RWPE1 (cell line): ENCODE measurements around the gene CDKN2B.

Source experiments
- CTCF ChIA-PET: fragments of 350-600 bp; sonication (Branson Sonifier 250); formaldehyde crosslinking; extraction: SDS; loops from one replicate; lab custom pipeline; 2021; lab: Yijun Ruan, JAX
- POLR2A ChIA-PET: fragments of 400-600 bp; formaldehyde crosslinking; extraction: SDS; loops from one replicate; lab custom pipeline; 2020; ENCODE audit warnings: antibody characterized with exemption; ENCODE audit not compliant: low non-redundant PET; lab: Yijun Ruan, JAX
- DNase-seq: peaks from one replicate; pipeline ENCODE4 v3.0.0; 2012; ENCODE audit warnings: low spot score
- H3K27ac ChIP-seq: fragments of 450-650 bp; 2 replicates; pipeline ENCODE4 v1.5.1; 2017
- TF ChIP-seq, protein P1 (sequence below): fragments of 450-650 bp; conservative IDR thresholded peaks from 2 replicates; pipeline ENCODE4 v1.5.1; 2017; ENCODE audit warnings: low read depth, mild to moderate bottlenecking

The CDKN2B gene

DNA sequence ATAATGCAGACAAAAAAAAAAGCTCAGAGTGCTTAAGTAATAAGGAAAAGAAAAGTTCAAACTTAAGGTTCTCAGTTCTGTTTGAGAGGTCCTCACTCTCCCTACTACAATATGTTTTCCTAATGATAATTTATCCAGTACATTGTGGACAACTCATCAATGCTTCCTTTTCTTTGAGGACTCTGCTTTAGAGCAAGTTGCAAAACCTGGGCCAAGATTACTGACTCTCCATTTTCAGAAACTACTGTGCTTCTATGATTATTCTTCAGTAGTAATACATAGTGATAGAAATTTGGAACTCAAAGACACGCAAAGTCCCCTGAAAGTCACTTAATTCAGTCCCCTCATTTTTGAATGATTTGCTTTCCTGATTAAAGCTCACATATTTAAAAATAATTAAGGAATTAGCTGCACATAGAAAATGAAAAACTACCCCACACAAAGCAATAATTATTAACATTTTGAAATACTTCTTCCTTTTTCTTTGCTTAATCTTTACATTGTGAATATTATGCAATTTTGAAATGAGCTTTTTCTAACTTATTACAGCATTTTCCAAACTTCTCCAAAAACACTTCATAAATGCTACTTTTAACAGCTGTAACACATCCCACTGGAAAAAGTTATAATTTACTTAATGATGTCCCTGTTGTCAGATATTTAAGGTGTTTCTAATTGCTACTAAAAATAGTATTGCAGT lies 26.1 kb downstream of the CDKN2B start:
- DNase-seq, result no peak
- POLR2A ChIA-PET, result no interaction called here
- H3K27ac ChIP-seq, result no peak overlapping the region
- CTCF ChIA-PET, result interaction anchor here (0.6 to 1.1 kb wide), 3 partner anchors 15 to 256 kb away, joined by 3 to 6 read pairs (median 3); no protein-coding TSS in a partner anchor
- TF ChIP-seq, protein P1, sequence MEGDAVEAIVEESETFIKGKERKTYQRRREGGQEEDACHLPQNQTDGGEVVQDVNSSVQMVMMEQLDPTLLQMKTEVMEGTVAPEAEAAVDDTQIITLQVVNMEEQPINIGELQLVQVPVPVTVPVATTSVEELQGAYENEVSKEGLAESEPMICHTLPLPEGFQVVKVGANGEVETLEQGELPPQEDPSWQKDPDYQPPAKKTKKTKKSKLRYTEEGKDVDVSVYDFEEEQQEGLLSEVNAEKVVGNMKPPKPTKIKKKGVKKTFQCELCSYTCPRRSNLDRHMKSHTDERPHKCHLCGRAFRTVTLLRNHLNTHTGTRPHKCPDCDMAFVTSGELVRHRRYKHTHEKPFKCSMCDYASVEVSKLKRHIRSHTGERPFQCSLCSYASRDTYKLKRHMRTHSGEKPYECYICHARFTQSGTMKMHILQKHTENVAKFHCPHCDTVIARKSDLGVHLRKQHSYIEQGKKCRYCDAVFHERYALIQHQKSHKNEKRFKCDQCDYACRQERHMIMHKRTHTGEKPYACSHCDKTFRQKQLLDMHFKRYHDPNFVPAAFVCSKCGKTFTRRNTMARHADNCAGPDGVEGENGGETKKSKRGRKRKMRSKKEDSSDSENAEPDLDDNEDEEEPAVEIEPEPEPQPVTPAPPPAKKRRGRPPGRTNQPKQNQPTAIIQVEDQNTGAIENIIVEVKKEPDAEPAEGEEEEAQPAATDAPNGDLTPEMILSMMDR, result no peak

DNA sequence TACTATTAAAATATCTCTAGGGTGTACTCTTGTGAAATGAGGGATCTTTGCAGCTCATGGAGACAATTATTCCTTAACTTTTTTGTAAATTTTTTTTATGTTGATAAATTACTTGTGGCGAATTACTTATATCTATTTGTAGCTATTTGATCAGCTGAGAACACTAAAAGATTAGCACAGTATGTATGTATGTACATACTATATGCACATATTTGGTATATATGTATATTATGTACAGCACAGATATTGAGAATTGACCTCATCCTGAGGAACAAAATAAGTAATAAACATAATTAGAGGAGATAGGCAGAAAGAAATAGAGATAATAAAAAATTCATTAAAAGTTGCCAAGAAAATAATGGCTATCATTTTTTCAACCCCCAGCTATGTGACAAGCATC lies 26.7 kb downstream of the CDKN2B start:
- H3K27ac ChIP-seq, result no peak overlapping the region
- POLR2A ChIA-PET, result no interaction called here
- TF ChIP-seq, protein P1, result no peak
- CTCF ChIA-PET, result interaction anchor here (0.6 to 1.1 kb wide), 3 partner anchors 14 to 257 kb away, joined by 3 to 6 read pairs (median 3); no protein-coding TSS in a partner anchor
- DNase-seq, result no peak

DNA sequence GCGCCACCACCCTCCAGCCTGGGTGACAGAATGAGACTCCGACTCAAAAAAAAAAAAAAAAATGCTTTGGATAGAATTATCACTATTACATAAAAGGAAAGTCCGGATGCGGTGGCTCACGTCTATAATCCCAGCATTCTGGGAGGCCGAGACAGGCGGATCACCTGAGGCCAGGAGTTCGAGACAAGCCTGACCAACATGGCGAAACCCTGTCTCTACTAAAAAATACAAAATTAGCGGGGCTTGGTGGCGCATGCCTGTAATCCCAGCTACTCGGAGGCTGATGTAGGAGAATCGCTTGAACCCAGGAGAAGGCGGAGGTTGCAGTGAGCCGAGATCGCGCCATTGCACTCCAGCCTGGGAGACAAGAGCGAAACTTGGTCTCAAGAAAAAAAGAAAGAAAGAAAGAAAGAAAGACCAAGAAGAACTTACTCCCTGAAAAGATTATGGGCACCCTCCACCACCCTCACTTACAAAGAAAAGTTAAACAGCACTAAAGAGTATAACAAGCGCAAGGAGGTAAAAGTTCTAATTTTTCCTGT lies 32.7 kb downstream of the CDKN2B start:
- H3K27ac ChIP-seq, result peak overlapping the region; percentile 96
- DNase-seq, result no peak
- POLR2A ChIA-PET, result no interaction called here
- TF ChIP-seq, protein P1, result no peak
- CTCF ChIA-PET, result interaction anchor here (0.6 to 1.2 kb wide), 3 partner anchors 17 to 1302 kb away, joined by 3 to 4 read pairs (median 4); partner anchors contain the start of gene CDKN2A

GRCh38 chr9:21974722-21975409 lies 34.2 kb downstream of the CDKN2B start:
- DNase-seq, result peak; percentile 92
- TF ChIP-seq, protein P1, result no peak
- peak overlapping the region; percentile 96 for H3K27ac ChIP-seq
- POLR2A ChIA-PET, result no interaction called here
- CTCF ChIA-PET, result interaction anchor here (1.0 kb wide), 1 partner anchor 264 kb away, joined by 6 read pairs; no protein-coding TSS in a partner anchor

DNA sequence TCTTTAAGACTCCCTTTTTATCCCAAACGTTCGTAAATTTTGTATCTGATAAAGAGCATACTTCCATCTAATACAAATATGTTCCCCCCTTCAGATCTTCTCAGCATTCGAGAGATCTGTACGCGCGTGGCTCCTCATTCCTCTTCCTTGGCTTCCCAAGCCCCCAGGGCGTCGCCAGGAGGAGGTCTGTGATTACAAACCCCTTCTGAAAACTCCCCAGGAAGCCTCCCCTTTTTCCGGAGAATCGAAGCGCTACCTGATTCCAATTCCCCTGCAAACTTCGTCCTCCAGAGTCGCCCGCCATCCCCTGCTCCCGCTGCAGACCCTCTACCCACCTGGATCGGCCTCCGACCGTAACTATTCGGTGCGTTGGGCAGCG lies 34.8 kb downstream of the CDKN2B start:
- TF ChIP-seq, protein P1, result no peak
- peak overlapping the region; percentile 96 for H3K27ac ChIP-seq
- ChIA-PET CTCF (interaction anchor here (1.0 kb wide), 1 partner anchor 264 kb away, joined by 6 read pairs; no protein-coding TSS in a partner anchor), POLR2A (no interaction called here)
- peak; percentile 55 for DNase-seq

- ChIA-PET CTCF (interaction anchor here (0.6 kb wide), 1 partner anchor 35 kb away, joined by 6 read pairs; no protein-coding TSS in a partner anchor), POLR2A (no interaction called here)
- no peak for DNase-seq
- TF ChIP-seq, protein P1, result no peak
- no peak overlapping the region for H3K27ac ChIP-seq
Measured at GRCh38 chr9:21972361-21972760, 36.7 kb downstream of the CDKN2B start.
